Measurements from ENCODE around the gene HK2.

Gene HK2

DNA sequence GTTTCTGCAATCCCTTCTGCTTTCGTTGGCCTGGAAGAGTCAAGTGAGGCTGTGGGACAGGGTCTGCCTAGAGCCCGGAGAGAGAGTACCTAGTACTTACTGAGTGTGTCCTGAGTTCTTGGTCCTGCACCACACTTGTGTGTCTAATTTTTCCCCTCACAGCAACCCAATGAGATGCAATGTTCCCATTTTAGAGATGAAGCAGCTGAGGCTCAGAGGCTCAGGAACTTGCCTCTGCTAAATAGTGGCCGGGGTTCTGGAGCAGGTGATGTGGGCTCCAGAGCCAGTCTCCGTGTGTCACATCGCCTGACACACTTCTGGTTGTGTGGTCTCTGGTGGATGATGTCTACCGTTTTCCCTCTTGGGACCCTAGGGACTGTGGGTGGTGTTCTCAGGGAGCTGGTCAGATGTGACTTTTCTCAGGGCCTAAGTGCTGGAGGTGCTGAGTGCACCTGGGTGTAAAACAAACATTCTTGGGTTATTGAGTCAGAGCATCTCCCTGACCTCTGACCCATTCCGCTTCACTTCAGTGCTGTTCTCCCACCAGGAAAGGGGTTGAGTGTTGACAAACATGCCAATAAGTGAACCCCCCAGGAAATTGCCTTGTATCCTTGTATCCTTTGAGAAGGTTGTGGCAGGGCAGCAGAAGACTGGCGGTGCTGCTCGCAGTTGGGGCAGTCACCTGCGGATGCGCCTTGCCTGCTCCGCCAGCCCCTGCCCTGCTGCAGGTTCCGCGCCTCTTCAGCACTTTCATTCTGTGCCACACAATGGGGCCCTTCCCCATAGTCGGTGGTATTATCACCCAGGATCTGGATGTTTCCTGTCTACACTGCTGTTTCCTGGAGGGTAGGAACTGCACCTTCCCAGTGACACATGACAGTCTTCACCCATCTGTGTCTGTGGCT, 32.1 kb downstream of the HK2 start:
- DNase-seq (ENCODE audit: extremely low read depth, low read depth): no peak
- TF ChIP-seq, protein P1, sequence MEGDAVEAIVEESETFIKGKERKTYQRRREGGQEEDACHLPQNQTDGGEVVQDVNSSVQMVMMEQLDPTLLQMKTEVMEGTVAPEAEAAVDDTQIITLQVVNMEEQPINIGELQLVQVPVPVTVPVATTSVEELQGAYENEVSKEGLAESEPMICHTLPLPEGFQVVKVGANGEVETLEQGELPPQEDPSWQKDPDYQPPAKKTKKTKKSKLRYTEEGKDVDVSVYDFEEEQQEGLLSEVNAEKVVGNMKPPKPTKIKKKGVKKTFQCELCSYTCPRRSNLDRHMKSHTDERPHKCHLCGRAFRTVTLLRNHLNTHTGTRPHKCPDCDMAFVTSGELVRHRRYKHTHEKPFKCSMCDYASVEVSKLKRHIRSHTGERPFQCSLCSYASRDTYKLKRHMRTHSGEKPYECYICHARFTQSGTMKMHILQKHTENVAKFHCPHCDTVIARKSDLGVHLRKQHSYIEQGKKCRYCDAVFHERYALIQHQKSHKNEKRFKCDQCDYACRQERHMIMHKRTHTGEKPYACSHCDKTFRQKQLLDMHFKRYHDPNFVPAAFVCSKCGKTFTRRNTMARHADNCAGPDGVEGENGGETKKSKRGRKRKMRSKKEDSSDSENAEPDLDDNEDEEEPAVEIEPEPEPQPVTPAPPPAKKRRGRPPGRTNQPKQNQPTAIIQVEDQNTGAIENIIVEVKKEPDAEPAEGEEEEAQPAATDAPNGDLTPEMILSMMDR (IDR thresholded peaks at IDR 0.05; ENCODE audit: low read depth, low read length): no peak

DNA sequence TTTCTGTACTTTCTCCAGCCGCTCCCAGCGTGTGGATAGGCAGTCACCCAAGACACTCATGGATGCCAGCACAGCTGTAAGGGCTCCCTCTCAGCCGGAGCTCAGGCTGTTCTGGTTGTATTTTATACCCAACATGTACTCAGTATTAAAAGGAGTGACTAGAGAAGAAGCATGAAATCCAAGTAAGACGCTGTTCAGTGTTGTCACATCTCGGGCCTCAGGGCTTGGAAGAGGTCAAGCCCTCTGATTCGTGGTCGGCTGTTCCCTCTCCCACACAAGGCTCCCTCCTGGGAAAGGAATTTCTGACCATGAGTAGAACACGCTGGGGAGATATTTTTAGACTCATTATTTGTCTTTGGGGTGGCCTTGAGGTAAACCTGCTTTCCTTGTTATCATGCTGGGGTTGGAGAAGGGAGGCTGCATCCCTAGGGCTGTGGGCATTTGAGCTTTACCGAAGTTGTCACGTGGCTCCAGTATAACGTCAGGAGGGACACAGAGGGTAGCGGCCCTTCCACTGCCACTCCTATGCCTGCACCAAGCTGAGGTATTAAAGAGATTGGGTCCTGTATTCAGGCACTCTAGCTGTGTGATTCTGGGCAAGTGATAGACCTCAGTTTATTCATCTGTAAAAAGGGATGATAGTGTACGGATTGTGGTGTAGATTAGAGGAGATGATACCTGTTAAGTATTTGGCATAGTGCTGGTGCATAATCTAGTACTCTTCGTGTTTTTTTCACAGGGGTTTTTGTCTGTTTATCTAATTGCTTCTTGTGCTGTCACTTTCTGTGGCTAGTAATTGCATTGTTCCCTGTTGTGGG, 34.1 kb downstream of the HK2 start:
- TF ChIP-seq, protein P1 (IDR thresholded peaks at IDR 0.05; ENCODE audit: low read depth, low read length): no peak
- peak; percentile 18 for DNase-seq (ENCODE audit: extremely low read depth, low read depth)

DNA sequence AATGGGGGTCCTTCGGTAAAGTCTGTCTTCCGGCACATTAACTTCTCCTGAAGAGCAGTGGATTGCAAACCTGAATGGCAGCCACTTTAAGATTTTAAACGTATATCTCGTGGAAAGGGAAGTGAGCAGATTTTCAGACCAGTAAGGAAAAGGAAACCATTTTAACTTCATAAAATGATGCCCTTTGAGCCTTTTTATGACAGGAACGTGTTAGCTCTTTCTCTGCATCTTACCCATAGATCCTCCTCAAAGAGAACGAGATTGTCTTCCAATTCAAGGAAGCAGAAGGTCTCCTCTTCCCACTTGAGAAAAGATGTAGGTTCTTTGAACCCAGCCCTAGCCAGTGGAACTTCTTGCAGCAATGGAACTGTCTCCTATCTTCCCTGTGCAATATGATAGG, 35.6 kb downstream of the HK2 start:
- DNase-seq (ENCODE audit: extremely low read depth, low read depth): no peak
- TF ChIP-seq, protein P1 (IDR thresholded peaks at IDR 0.05; ENCODE audit: low read depth, low read length): no peak

DNA sequence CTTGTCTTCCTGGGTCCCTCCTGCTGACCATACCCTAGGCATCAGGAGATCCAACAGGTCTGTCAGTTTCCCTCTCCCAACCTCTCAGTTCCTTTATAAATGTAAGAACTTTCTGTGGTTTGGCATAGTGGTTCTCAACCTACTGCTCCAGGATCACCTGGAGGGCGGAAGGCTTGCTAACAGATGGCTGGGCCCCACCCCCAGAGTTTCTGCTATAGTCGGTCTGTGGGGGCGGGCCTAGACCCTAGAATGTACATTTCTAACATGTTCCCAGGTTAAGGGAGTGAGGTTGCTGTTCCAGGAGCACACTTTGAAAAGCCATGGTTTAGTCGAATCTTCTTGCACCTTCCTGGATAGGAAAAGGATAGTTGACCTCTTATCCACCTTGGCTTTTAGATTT, 37.0 kb downstream of the HK2 start:
- TF ChIP-seq, protein P1 (IDR thresholded peaks at IDR 0.05; ENCODE audit: low read depth, low read length): no peak
- no peak for DNase-seq (ENCODE audit: extremely low read depth, low read depth)

DNA sequence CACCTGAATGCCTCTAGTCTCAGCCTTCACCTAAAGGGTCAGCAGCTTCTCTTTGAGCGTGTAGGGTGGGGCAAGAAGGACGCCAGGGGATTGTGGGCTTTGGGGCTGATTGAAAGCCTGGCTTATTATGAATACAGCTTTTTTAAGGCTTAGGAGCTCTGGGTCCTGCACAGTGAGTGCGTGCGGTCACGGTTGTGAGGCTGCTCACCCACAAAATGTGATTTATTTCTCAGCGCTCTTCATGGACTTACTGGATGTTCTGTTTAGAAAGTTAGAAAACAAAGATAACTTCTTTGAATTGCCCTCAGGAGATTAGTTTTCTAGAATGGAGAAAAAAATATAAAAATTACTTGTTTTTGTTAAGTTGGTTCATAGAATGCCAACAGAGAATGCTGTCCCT, 37.5 kb downstream of the HK2 start:
- no peak for DNase-seq (ENCODE audit: extremely low read depth, low read depth)
- TF ChIP-seq, protein P1 (IDR thresholded peaks at IDR 0.05; ENCODE audit: low read depth, low read length): no peak

DNA sequence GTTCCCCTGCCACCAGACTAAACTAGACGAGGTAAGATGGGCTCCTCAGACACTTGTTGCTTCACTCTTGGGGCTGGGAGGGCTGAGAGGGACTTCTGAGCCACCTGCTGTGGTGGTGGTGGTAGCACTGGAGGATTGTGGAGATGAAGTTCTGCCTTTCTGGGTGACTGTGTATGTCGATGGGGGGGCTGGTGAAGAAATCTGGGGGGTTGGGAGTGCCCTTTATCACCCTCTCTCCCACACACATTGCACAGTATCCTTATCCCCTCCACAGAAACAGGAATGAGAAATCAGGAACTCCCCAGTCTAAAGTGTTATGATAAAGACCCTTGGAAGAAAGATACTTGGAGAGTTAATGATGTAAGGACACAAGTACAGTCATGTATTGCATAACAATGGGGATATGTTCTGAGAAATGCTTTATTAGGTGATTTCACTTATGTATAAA, 38.5 kb downstream of the HK2 start:
- TF ChIP-seq, protein P1 (IDR thresholded peaks at IDR 0.05; ENCODE audit: low read depth, low read length): no peak
- no peak for DNase-seq (ENCODE audit: extremely low read depth, low read depth)
